Measurements from ENCODE around the gene RBM7.

DNA sequence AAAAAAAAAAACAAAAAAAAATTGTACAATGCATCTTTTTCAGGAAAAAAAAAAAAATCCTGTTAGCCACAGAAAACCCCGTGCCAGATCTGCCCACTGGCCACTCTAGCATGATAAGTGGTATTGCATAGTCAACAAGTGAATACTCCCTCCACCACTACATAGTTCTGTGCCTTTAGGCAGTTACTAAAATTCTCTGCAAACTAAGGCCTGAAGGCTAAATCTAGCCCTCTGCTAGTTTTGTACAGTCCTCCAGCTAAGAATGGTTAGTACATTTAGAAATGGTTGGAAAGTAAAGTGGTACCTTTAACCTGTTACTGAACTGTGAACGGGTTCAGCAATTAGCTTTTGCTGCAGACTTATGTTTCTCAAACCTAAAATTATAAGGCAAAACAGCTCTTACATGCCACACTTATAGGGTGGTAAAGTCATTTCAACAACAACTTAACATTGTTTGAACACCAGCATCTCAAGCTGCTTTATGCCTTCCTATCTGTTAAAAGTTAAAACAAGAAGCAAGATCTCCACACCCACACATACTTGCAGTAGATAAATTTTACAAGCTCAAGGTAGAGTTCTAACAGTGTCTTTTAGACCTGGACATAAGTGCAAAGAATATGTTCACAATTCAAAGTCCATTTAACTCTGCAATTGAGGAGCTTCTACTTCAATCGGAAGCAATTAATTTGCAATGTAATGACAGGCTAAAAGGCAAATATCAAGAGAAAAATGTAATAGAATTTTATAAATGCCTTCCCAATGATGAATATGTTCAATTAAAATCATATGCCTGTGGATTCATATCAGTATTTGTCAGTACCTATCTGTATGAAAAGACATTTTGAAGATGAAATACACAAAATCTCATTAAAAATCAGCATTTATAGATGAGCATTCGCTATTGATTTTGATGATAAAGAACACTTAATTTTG lies 7.5 kb upstream of the RBM7 start:
- TF ChIP-seq, protein P1, sequence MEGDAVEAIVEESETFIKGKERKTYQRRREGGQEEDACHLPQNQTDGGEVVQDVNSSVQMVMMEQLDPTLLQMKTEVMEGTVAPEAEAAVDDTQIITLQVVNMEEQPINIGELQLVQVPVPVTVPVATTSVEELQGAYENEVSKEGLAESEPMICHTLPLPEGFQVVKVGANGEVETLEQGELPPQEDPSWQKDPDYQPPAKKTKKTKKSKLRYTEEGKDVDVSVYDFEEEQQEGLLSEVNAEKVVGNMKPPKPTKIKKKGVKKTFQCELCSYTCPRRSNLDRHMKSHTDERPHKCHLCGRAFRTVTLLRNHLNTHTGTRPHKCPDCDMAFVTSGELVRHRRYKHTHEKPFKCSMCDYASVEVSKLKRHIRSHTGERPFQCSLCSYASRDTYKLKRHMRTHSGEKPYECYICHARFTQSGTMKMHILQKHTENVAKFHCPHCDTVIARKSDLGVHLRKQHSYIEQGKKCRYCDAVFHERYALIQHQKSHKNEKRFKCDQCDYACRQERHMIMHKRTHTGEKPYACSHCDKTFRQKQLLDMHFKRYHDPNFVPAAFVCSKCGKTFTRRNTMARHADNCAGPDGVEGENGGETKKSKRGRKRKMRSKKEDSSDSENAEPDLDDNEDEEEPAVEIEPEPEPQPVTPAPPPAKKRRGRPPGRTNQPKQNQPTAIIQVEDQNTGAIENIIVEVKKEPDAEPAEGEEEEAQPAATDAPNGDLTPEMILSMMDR (conservative IDR thresholded peaks at IDR 0.05; ENCODE audit: low read length) = no peak
- TF ChIP-seq EZH2phosphoT487 (IDR thresholded peaks at IDR 0.05; ENCODE audit: borderline replicate concordance) = no peak

Measured in Loucy (cell line).